ENCODE data around the gene AFF3. TPM values are rescaled to one million over a fixed set of nuclear protein-coding genes. Genes with fewer than 3 reads are reported as not detected.

AFF3 gene
- total and polyA plus RNA-seq, 3 donors from 2014 or later: 18.0 to 34.4 (median 27.1) TPM

DNA sequence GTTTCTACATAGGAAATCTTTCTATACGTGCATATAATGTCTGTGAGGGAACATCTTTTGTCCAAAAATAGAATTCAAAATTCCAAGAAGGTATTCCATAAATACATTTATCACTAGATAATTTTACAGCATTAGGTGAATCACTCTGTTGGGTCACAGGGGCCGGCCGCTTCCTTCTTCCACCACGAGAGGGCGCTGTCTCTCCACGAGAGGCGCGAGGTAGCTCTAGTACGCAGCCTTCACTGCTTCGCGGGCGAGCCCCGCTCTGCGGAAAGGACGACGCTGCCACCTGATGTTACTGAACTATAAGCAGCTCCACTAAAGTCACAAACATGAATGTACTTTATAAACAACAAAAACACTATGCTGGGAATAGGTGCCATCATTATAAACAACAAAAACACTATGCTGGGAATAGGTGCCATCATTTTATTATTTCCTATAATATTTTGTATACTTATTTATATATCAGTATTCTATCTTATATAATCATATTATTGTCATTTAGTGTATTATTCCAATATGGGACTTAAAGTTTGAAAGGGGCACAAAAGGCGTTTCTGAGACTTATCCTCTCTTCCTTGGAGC lies 583.2 kb downstream of the AFF3 start:
- Histone ChIP-seq H3K36me3 (ENCODE audit: low read depth, missing control alignments) (no peaks in the 10 kb centered on the region), H3K4me1 (no peaks in the 10 kb centered on the region), H3K27me3 (no peaks in the 10 kb centered on the region), H3K27ac (no peak overlapping the region), H3K9me3 (no peaks in the 10 kb centered on the region), H3K4me3 (no peak overlapping the region)
- intact Hi-C loops (cut with DNase I; ENCODE audit: low total_unique reads): loop anchor here (5.0 kb wide), 1 partner anchor 688 kb away; no protein-coding TSS in a partner anchor
- peak; percentile 95 for DNase-seq
- WGBS, 2 donors: 6% methylated on average over 17 of the region's 17 CpGs
- no peak for TF ChIP-seq POLR2A (IDR thresholded peaks at IDR 0.05)
- TF ChIP-seq, protein P1, sequence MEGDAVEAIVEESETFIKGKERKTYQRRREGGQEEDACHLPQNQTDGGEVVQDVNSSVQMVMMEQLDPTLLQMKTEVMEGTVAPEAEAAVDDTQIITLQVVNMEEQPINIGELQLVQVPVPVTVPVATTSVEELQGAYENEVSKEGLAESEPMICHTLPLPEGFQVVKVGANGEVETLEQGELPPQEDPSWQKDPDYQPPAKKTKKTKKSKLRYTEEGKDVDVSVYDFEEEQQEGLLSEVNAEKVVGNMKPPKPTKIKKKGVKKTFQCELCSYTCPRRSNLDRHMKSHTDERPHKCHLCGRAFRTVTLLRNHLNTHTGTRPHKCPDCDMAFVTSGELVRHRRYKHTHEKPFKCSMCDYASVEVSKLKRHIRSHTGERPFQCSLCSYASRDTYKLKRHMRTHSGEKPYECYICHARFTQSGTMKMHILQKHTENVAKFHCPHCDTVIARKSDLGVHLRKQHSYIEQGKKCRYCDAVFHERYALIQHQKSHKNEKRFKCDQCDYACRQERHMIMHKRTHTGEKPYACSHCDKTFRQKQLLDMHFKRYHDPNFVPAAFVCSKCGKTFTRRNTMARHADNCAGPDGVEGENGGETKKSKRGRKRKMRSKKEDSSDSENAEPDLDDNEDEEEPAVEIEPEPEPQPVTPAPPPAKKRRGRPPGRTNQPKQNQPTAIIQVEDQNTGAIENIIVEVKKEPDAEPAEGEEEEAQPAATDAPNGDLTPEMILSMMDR (IDR thresholded peaks at IDR 0.05): peak; percentile 95 to 100 (median 98)

DNA sequence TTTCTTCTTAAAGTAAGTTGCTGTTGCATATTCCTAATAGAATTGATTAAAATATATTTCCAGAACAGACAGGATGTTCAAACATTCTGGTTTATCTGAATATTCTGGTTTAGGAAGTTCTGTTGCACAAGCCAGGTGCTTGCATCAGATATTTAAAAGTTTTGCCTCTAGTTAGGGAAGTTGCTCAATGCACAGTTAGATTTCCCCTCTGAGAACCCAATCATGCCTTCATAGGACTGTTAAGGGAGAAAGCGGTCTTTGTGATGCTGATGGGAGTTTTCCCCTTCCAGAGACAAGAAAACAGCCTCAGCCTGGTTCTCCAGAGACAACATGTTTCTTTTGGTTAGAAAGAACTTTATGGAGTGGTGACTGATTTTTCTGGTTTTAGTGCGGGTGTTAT lies 587.0 kb downstream of the AFF3 start:
- DNase-seq: no peak
- 79 to 99% methylated on average over 2 of the region's 2 CpGs for WGBS, 2 donors
- Histone ChIP-seq H3K9me3 (no peaks in the 10 kb centered on the region), H3K36me3 (ENCODE audit: low read depth, missing control alignments) (no peaks in the 10 kb centered on the region), H3K27me3 (no peaks in the 10 kb centered on the region), H3K27ac (no peak overlapping the region), H3K4me1 (no peaks in the 10 kb centered on the region), H3K4me3 (no peak overlapping the region)
- intact Hi-C loops (cut with DNase I; ENCODE audit: low total_unique reads): loop anchor here (5.0 kb wide), 1 partner anchor 692 kb away; no protein-coding TSS in a partner anchor
- TF ChIP-seq, protein P1 (IDR thresholded peaks at IDR 0.05): no peak
- no peak for TF ChIP-seq POLR2A (IDR thresholded peaks at IDR 0.05)

DNA sequence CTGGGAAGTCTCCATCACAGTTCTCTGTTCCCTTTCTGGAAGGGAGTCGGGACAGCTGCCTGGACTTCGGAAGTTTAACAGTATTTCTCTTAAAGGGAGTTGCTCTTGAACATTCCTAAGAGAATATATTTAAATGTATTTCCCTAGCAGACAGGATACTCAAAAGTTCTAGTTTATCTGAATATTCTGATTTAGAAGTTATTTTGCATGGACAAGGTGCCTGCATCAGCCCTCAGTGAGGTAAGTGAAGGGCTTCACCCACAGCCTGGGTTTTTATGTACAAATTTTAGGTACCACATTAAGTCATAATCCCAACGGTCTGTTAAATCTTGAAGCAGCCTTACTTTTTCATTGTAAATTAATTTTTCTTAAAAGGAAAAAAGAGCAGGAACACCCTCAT lies 587.5 kb downstream of the AFF3 start:
- H3K27me3 ChIP-seq: no peaks in the 10 kb centered on the region
- 83 to 91% methylated on average over 3 of the region's 3 CpGs for WGBS, 2 donors
- no peak overlapping the region for H3K4me3 ChIP-seq
- H3K4me1 ChIP-seq: no peaks in the 10 kb centered on the region
- no peak for DNase-seq
- H3K27ac ChIP-seq: no peak overlapping the region
- H3K9me3 ChIP-seq: no peaks in the 10 kb centered on the region
- intact Hi-C loops (cut with DNase I; ENCODE audit: low total_unique reads): loop anchor here (5.0 kb wide), 1 partner anchor 692 kb away; no protein-coding TSS in a partner anchor
- H3K36me3 ChIP-seq (ENCODE audit: low read depth, missing control alignments): no peaks in the 10 kb centered on the region
- TF ChIP-seq POLR2A (IDR thresholded peaks at IDR 0.05): no peak
- TF ChIP-seq, protein P1 (IDR thresholded peaks at IDR 0.05): no peak

DNA sequence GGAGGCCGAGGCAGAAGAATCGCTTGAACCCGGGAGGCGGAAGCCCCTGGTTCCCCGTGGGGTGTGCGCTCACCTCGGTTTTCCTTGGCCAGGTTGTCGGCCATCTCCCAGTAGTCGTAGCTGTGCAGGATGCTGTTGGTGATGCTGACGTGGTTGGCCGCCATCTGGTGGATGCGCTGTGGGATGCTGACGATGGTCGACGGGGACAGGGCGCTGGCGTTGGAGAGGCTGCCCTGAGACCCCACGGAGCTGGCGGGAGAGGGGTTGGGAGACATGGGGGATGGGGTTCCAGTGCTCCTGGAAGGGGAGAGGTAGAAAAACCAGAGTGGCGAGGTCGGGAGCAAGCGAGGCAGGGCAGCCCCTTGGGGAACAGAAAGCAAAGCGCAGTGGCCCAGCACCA lies 588.2 kb downstream of the AFF3 start:
- Histone ChIP-seq H3K4me3 (no peak overlapping the region), H3K9me3 (no peaks in the 10 kb centered on the region), H3K4me1 (no peaks in the 10 kb centered on the region), H3K27ac (no peak overlapping the region), H3K27me3 (no peaks in the 10 kb centered on the region), H3K36me3 (ENCODE audit: low read depth, missing control alignments) (no peaks in the 10 kb centered on the region)
- intact Hi-C loops (cut with DNase I; ENCODE audit: low total_unique reads): no loop called here
- 78 to 80% methylated on average over 16 to 23 of the region's 23 CpGs for WGBS, 2 donors
- TF ChIP-seq POLR2A (IDR thresholded peaks at IDR 0.05): no peak
- TF ChIP-seq, protein P1 (IDR thresholded peaks at IDR 0.05): no peak
- no peak for DNase-seq

DNA sequence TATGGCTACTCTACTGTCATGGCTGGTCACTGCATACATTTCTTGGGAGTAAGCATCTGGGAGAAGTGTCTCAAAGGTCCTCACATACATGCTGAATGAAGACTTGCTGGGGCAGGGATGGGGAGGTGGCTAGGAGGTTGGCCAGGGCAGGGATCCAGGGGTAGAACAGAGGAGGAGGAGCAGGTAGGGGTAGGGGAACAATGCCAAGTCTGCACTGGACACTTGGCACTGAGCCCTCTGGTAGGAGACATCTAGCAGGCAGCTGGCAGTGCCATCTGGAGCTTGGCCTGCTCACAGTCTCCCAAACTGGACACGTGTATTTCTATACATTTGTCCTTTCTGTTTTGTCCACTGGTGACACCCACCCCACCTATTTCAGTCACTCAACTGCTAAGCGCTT lies 589.9 kb downstream of the AFF3 start:
- no peaks in the 10 kb centered on the region for H3K9me3 ChIP-seq
- H3K4me1 ChIP-seq: no peaks in the 10 kb centered on the region
- no peaks in the 10 kb centered on the region for H3K27me3 ChIP-seq
- H3K4me3 ChIP-seq: no peak overlapping the region
- no peak for DNase-seq
- no peak overlapping the region for H3K27ac ChIP-seq
- intact Hi-C loops (cut with DNase I; ENCODE audit: low total_unique reads): no loop called here
- no peak for TF ChIP-seq POLR2A (IDR thresholded peaks at IDR 0.05)
- TF ChIP-seq, protein P1 (IDR thresholded peaks at IDR 0.05): no peak
- H3K36me3 ChIP-seq (ENCODE audit: low read depth, missing control alignments): no peaks in the 10 kb centered on the region
- 77 to 86% methylated on average over 2 of the region's 2 CpGs for WGBS, 2 donors
